Measurements from ENCODE around the gene NAALAD2.
"Not testable (repeated sequence)": the region's sequence is repeated elsewhere in the genome, so short reads cannot be mapped to it uniquely, and the experiment has no call there.

Gene NAALAD2

DNA sequence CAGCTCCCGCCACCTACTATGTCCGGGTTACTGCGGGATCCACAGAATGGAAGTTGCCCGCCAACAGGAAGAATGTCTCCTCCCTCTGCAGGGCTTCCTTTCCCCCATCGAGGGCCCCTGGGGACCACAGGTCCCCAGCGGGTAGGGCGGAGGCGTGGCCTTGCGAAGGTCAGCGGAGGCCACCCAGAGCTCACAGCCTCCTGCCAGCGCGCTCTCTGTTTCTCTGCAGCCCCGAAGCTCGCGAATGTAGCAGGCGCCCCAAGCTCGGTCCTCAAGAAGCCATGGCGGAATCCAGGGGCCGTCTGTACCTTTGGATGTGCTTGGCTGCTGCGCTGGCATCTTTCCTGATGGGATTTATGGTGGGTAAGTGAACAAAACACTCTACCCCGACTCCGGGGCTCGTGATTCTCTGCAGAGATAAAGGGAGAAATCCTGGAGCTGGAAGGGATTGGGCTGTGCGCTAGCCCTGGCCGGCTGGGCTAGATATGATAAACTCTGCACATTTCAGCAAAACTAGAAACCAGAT lies at the start of gene NAALAD2:
Gene NAALAD2 (plus strand): TSS at position 186 of the 526 bp plus-strand sequence. CDS start 96 bp downstream, at position 282.
- DNase-seq = no peak

DNA sequence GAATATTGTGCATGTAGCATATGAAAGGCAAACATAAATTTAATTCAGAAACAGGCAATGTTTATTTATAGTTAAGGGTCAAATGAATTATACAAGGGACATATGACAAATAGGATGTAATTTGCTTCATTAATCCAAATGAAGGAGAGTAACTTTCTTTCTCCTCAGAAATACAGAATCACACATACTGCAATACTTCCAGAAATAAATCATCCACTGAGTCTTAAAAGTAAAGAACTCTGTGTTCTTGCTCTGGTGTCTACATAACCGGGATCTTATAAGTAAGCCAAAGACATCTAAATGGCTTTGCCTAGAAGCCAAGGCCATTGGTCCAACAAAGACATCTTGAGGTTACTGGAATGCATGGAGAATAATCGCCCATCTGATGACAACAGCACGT lies 48.8 kb upstream of the NAALAD2 start, which contains the start of gene UBTFL1:
Gene UBTFL1 (plus strand): TSS at position 301 of the 400 bp plus-strand sequence. CDS start 0 bp downstream, at position 301.
- DNase-seq = not testable (repeated sequence)

DNA sequence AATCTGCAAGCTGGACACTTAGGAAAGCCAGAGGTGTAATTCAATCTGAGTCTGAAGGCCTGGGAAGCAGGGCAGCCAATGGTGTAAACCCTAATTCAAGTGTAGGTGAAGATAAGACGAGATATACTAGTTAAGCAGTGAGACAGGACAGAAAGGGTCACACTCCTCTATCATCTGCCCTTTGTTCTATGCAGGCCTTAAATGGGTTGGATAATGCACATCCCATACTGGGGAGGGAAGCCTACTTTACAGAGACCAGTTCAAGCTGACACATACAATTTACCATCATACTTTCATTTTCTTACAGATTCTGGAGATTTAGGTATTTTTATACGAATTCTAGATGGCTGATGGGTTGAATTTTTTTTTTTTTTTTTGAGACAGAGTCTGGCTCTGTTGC lies 45.7 kb upstream of the NAALAD2 start:
- not testable (repeated sequence) for DNase-seq

DNA sequence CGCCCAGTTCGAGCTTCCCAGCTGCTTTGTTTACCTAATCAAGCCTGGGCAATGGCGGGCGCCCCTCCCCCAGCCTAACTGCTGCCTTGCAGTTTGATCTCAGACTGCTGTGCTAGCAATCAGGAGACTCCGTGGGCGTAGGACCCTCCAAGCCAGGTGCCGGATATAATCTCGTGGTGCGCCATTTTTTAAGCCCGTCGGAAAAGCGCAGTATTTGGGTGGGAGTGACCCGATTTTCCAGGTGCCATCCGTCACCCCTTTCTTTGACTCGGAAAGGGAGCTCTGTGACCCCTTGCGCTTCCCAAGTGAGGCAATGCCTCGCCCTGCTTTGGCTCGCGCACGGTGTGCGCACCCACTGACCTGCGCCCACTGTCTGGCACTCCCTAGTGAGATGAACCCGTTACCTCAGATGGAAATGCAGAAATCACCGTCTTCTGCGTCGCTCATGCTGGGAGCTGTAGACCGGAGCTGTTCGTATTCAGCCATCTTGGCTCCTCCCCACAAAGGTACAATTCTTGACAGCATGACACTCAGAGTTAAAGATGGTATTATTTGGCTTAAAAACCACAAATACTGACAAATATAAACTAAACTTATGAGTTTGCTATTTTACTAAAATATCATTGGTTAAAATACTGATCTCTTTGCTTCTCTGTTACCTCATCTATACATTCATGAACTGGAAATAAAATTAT lies 39.1 kb upstream of the NAALAD2 start:
- not testable (repeated sequence) for DNase-seq

DNA sequence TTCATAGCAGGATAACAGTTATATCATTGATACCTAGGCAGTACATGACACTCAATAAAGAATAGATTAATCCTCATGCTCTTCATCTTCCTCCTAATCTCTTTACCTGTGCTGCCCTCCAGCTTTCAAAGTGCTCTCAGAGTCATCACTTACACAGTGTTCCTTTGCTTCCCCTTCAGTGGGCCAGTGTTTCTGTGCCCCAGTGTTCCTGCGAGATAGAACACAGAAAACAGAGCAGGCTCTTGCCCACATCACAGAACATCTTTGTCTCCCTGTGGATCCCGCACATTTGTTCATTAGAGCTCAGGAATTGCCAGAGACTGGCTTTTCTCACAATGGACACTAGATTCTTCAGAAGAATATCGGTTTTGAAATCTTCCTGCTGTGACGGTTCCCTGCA lies 36.2 kb upstream of the NAALAD2 start:
- DNase-seq = not testable (repeated sequence)

DNA sequence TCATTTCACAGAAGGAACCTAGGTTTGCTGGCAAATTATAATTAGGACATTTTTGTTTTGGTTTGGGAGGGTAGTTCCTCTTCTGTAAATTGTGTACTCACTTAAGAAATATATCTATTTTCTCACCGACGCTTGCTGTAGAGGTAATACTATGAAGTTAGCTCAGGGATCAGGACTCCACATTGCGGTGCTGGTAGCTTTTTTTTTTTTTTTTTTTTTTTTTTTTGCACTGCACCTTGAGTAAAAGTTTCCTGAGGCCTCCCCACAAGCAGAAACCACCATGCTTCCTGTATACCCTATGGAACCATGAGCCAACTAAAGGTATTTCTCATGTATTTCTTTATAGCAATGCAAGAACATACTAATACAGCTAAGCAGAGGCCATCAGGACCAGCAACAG lies 34.0 kb upstream of the NAALAD2 start:
- DNase-seq = no peak

DNA sequence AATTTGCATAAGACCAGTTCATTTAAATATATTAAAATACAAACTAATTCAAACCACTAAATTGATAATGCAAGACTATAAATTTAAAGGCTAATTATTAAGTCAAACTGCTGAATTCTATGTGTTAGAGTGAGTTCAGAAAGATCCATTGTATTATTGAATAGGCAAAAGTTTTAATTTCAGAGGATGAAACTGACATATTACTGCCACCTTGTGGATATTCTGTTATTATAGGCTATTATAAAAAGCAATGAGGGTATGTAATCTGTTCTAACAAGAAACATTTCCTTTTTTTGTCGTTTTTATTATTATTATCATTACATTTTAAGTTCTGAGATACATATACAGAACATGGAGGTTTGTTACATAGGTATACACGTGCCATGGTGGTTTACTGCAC lies 20.9 kb upstream of the NAALAD2 start:
- DNase-seq = no peak

DNA sequence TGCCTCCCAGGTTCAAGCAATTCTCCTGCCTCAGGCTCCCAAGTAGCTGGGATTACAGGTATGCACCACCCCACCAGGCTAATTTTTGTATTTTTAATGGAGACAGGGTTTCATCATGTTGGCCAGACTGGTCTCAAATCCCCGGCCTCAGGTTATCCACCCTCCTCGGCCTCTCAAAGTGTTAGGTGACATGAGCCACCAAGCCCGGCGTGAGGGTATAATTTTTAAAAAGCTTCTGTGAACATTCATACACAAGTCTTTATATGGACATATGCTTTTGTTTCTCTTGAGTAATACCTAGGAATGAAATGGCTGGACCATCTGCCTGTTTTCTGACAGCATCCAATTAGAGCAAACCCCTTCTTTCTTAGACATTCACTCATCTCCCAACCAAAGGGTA lies 14.3 kb upstream of the NAALAD2 start:
- no peak for DNase-seq

DNA sequence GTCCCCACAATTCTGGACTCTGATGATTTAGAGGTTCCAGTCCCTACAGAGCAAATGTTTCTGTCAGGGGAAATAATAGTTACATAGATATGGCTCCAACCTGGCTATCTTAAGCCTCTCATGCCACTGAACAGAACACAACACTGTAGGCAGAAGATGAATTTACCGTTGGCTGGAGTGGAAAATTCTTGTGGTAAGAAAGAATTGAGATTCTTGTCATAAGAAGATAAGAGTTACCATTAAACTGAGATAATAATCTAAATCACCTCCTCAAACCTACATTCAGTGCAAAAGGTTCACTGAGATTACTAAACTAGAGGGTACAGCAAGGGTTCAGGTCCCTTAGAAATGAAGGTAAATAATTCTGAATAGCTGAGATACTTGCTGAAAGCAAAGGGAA lies 10.1 kb upstream of the NAALAD2 start:
- DNase-seq = no peak

DNA sequence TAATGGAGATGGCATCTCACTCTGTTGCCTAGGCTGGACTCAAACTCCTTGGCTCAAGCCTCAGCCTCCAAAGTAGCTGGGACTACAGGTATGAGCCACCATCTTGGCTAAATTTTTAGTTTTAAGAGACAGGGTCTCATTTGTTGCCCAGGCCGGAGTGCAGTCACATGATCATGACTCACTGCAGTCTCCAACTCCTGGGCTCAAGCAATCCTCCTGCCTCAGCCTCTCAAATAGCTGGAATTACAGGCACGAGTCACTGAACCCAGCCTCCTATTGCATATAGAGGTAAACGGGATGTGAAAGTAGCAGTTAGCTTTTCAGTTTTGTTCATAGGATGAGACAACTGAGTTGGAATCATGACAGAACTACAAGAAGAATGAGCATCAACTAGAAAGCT lies 9.5 kb upstream of the NAALAD2 start:
- DNase-seq = no peak

DNA sequence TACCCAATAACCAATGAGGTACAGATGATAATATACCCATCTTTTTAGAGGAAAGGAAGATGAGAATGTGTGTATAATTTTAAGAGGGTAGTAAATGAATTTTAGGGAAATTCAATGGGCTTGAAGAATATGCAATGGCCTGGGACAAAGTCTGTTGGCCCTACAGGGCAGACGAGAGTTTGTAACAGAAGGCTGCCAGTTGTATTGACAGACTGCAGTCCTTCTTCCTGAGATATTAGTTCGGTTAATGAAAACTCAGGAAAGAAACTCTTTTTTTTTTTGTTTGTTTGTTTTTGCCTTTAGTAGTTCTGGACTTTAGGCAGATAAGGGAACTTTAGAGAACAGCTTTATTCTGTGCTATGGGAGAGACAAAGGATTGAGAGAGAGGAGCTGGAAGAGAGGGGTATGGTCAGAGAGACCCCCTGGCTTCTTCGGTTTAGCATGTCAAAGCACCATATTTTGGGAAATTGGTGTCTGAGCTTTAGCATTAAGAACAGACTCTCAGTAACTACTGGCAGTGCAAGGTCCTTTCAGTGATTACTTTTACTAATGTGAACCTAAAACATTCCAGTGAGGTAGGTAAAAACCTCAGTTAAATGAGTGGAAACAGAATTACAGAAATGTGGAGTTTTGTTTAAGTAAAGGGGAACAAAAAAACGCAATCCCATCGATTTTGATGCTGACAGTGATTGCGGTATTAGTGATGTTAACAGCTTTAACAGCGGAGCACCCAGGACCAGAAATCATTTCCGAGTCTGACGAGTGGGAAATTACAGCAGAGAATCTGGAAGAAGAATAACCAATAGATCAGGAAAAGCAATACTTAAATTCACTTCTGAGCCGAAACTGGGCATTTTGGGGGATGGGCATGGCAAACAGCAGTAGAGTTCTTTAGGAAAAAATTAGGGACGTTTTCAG lies 644 bp upstream of the NAALAD2 start:
- DNase-seq = no peak

DNA sequence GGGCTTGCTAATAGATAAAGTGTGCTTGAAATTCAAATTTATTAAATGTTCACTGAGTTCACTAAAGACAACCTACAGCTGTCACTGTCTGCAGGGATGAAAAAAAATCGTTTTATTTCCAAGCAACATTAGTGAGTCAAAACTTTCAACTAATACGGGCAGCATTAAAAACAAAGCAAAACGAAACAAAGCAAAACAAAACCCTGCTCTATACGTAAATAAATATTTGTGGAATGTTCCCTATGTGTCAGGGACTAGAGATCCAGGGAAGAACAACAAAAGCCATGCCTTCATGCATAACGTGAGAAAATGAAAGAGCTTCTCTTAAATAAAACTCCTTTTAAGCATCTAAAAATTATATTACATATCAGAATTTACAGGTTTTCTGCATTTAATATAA lies 553 bp downstream of the NAALAD2 start:
- DNase-seq = no peak

DNA sequence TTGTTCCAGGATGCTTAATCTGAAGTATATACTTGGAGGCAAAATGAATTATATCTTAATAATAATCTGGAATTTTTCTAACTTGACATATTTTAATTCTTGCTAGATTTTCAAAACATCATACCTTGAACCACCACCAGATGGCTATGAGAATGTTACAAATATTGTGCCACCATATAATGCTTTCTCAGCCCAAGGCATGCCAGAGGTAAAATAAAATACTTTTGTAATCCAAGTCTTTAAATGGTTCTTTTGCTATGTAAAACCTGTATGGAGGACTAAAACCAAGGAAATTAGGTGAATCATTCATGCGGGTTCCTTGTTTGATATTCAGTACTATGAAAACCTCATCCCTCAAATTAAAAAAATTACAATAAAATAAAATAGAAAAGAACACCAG lies 14.4 kb downstream of the NAALAD2 start:
- no peak for DNase-seq

DNA sequence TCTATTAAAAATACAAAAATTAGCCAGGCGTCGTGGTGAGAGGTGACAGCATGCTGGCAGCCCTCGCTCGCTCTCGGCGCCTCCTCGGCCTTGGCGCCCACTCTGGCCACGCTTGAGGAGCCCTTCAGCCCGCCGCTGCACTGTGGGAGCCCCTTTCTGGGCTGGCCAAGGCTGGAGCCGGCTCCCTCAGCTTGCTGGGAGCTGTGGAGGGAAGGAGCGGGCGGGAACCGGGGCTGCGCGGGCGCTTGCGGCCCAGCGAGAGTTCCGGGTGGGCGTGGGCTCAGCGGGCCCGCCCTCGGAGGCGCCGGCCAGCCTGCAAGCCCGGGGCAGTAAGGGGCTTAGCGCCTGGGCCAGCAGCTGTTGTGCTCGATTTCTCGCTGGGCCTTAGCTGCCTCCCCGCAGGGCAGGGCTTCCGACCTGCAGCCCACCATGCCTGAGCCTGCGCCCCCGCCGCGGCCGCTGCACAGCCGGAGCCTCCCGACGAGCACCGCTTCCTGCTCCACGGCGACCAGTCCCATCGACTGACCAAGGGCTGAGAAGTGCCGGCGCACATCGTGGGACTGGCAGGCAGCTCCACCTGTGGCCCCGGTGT lies 32.6 kb downstream of the NAALAD2 start:
- not testable (repeated sequence) for DNase-seq

DNA sequence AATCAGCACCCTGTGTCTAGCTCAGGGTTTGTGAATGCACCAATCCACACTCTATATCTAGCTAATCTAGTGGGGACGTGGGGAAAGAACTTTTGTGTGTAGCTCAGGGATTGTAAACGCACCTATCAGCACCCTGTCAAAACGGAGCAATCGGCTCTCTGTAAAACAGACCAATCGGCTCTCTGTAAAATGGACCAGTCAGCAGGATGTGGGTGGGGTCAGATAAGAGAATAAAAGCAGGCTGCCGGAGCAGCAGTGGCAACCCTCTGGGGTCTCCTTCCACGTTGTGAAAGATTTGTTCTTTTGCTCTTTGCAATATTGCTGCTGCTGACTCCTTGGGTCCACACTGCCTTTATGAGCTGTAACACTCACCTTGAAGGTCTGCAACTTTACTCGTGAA lies 33.2 kb downstream of the NAALAD2 start:
- not testable (repeated sequence) for DNase-seq

DNA sequence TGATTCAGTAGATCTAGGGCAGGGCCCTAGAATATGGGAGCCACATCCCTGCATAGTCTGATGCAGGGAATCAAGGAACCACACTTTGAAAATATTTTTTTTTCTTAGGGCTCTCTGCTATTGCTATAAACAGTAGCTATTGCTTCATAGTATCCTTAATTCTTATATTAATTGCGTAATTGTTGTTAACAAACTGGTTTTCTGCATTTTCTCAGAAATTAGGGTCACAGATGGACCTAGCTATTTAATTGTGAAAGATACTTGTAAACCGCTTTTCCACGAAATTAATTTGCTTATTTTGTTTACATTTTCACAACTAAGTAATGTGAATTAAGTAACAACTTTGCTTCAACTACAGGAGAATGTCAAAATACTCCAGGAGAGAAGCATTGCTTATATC lies 34.1 kb downstream of the NAALAD2 start:
- no peak for DNase-seq

DNA sequence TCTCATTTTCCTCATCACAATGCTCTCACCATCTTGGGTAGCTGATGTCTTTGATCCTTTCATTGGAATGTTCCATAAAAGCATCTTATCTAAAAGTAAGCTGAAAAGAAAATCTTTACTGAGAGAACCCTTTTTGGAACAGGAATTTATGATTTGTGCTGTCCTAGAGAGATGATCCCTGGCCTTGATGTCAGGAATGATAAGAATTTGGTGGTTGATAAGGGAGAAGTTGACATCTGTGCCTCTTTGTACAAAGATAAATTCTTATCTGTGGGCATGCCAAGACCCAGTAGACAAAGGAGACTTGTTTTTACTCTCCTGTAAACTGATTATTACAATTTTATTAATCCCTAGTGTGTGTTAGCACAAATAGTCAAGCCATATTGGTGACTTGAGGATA lies 36.9 kb downstream of the NAALAD2 start:
- DNase-seq = no peak

DNA sequence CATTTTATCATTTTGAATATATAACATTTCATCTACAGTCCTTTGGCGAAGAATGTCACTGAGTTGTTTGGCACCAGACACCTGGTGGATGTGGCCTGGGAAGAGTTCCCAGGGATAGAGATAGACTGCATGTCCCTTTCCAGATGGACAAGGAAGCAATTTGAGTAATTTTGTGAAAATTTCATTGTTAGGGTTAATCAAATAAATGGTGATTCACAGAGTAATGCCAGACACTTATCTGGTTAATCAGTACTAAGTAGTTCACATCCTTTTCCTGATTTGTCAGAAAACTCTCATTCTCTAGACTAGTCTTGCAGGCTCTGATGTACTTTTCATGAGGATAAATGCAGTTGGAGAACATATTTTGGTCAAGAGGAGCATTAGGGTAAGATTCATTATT lies 41.6 kb downstream of the NAALAD2 start:
- no peak for DNase-seq

DNA sequence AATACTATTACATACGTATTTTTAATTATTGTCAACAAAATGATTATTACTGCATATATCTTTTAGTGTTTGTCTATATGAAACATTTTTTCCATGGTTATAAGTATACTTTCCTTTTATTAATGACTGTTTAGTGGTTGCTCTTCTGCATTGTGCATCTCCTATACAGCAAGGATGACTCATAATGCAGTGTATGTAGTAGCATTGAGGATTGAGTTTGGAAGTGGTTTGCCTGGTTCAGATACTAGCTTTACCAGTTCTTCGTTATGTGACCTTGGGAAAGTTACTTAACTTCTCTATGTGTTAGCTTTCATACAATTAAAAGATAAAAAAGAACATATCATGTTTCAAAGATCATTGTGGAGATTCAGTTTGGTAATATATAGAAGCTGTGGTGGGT lies 44.3 kb downstream of the NAALAD2 start:
- DNase-seq = no peak

DNA sequence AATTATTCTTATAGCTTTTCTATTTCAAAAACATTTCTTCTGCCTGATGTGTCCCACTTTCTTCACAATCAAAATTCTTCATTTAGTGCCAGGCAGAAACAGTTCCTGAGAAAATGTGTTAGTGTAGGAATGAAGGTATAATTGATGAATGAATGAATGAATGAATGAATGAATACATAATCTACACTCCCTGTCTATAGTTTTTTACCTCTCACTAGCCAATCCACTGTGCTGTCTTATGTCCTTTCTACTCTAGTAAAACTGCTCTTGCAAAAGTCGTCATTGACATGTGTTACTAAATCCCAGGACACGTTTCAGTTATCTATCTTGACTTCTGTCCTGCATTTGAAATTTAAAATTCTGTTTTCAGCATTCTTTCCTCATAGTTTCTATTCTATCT lies 45.5 kb downstream of the NAALAD2 start:
- DNase-seq = no peak

DNA sequence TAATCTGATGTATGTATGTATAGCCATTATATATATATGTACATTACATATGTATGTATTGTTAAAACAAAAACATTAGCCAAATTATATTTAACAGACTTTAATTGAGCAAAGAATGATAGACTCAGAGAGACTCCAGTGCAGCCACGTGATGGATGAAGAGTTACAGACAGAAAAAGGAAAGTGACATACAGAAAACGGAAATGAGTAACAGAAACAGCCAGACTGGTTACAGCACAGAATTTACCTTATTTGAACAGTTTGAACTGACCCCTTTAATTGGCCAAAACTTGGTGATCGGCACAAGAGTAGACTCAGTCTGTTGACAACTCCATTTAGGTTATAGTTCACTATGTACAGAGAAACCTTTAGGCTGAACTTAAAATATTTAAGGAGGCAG lies 53.4 kb downstream of the NAALAD2 start:
- DNase-seq = no peak

DNA sequence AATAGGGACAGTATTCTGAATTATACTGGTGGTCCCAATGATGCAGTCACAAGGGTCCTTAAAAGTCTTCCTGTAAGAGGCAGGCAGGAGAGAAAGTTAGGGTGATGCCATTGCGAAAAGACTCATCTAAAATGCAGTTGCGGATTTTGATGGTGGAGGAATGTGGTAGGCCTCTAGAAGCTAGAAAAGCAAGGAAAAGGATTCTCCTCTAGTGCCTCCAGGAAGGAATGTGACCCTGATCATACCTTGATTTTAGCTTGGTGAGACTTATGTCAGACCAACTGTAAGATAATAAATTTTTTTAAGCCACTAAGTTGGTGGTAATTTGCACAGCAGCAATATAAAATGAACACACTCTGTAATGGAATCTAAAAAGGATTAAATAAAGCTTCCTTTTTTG lies 54.5 kb downstream of the NAALAD2 start:
- DNase-seq = no peak

DNA sequence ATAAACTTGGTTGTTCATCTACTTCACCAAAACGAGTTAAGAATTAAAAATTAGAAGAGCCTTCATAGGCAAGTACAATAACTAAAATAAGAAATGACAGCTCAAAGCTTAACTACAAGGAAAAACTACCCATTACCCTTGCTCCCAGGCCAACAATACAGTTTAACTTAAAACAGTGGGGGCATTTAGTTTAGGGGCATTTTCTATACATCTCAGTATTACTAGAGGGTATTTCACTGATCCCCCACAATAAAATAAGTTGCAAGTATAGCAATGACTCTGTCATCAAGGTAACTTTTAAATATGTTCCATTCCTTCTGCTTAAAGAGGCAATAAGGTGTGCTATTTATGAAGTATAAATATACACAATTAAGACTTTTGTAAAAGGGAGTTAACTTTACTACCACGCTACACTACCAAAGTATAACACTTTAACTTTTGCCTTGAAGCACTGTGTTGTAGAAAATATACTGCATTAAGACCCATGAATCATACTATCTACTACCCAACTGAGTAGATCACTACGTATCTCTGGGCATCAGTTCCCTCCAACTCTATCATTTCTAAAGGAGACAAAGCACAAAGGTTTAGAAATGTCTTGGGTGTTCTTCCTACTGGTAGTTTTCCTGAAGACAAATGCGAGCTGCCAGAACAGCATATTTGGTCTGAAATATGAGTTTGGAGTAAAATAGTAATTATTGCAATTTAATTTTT lies 58.6 kb downstream of the NAALAD2 start:
- DNase-seq = no peak

Data from NCI-H446 treated with DMSO at 0.1 percent for 48 hours (cell line).